ENCODE data around the gene OGFOD1.
A peak's percentile ranks its signal among the peaks of the same experiment; 100 is the strongest.

Gene OGFOD1

DNA sequence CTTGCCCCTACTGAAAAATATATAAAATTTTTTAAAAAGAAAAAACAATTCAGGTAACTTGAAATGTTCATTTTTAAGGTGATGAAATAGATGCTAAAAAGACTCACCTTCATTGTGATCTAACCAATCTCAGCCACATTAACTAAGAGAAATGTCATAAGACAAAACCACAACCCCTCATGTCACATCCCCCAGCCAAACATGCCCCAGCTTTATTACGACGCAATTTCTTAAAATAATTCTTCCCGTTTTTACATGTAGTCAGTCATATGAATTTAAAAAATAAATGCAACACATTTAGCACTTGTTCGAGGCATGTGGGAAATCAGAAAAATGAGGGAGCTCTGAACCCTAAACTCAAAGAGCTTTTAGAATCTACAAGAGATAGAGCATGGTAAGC, 35.5 kb upstream of the OGFOD1 start:
- Histone ChIP-seq H3K27ac (replicated peaks) (no peak overlapping the region; the same call in 1 of the 2 replicates), H3K27me3 (ENCODE audit: insufficient read depth, poor library complexity, severe bottlenecking) (no peaks in the 10 kb centered on the region), H3K4me3 (replicated peaks; ENCODE audit: insufficient read depth, low read length) (no peak overlapping the region)
- DNase-seq (ENCODE audit: low read depth in 1 of 2, low spot score in 1 of 2) = peak in 1 of 2 experiments; percentile 18
- TF ChIP-seq, protein P1, sequence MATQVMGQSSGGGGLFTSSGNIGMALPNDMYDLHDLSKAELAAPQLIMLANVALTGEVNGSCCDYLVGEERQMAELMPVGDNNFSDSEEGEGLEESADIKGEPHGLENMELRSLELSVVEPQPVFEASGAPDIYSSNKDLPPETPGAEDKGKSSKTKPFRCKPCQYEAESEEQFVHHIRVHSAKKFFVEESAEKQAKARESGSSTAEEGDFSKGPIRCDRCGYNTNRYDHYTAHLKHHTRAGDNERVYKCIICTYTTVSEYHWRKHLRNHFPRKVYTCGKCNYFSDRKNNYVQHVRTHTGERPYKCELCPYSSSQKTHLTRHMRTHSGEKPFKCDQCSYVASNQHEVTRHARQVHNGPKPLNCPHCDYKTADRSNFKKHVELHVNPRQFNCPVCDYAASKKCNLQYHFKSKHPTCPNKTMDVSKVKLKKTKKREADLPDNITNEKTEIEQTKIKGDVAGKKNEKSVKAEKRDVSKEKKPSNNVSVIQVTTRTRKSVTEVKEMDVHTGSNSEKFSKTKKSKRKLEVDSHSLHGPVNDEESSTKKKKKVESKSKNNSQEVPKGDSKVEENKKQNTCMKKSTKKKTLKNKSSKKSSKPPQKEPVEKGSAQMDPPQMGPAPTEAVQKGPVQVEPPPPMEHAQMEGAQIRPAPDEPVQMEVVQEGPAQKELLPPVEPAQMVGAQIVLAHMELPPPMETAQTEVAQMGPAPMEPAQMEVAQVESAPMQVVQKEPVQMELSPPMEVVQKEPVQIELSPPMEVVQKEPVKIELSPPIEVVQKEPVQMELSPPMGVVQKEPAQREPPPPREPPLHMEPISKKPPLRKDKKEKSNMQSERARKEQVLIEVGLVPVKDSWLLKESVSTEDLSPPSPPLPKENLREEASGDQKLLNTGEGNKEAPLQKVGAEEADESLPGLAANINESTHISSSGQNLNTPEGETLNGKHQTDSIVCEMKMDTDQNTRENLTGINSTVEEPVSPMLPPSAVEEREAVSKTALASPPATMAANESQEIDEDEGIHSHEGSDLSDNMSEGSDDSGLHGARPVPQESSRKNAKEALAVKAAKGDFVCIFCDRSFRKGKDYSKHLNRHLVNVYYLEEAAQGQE (IDR thresholded peaks at IDR 0.05; ENCODE audit: insufficient replicate concordance, low read depth) = no peak
- TF ChIP-seq POLR2AphosphoS5 (IDR thresholded peaks at IDR 0.05; ENCODE audit: low read depth) (no peak), SPI1 (IDR thresholded peaks at IDR 0.05; ENCODE audit: borderline replicate concordance, low read depth) (no peak), GABPA (IDR thresholded peaks at IDR 0.05; ENCODE audit: low read depth) (no peak)
- TF ChIP-seq, protein P2, sequence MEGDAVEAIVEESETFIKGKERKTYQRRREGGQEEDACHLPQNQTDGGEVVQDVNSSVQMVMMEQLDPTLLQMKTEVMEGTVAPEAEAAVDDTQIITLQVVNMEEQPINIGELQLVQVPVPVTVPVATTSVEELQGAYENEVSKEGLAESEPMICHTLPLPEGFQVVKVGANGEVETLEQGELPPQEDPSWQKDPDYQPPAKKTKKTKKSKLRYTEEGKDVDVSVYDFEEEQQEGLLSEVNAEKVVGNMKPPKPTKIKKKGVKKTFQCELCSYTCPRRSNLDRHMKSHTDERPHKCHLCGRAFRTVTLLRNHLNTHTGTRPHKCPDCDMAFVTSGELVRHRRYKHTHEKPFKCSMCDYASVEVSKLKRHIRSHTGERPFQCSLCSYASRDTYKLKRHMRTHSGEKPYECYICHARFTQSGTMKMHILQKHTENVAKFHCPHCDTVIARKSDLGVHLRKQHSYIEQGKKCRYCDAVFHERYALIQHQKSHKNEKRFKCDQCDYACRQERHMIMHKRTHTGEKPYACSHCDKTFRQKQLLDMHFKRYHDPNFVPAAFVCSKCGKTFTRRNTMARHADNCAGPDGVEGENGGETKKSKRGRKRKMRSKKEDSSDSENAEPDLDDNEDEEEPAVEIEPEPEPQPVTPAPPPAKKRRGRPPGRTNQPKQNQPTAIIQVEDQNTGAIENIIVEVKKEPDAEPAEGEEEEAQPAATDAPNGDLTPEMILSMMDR (IDR thresholded peaks at IDR 0.05; ENCODE audit: insufficient read depth, low read length) = no peak

DNA sequence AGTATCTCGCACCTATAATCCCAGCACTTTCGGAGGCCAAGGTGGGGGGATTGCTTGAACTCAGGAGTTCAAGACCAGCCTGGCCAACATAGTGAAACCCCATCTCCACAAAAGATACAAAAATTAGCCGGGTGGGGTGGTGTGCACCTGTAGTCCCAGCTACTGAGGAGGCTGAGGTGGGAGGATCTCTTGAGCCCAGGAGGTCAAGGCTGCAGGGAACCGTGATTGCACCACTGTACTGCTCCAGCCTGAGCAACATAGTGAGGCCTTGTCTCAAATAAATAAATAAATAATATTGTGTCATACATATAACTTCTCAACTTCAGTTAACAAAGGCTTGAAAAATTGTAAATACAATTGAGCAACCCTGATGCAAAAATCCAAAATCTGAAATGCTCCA, 34.2 kb upstream of the OGFOD1 start:
- Histone ChIP-seq H3K27me3 (ENCODE audit: insufficient read depth, poor library complexity, severe bottlenecking) (no peaks in the 10 kb centered on the region), H3K4me3 (replicated peaks; ENCODE audit: insufficient read depth, low read length) (no peak overlapping the region), H3K27ac (replicated peaks) (no peak overlapping the region)
- DNase-seq (ENCODE audit: low read depth in 1 of 2, low spot score in 1 of 2) = no peak
- TF ChIP-seq SPI1 (IDR thresholded peaks at IDR 0.05; ENCODE audit: borderline replicate concordance, low read depth) (no peak), POLR2AphosphoS5 (IDR thresholded peaks at IDR 0.05; ENCODE audit: low read depth) (no peak), GABPA (IDR thresholded peaks at IDR 0.05; ENCODE audit: low read depth) (no peak)
- TF ChIP-seq, protein P1 (IDR thresholded peaks at IDR 0.05; ENCODE audit: insufficient replicate concordance, low read depth) = no peak
- TF ChIP-seq, protein P2 (IDR thresholded peaks at IDR 0.05; ENCODE audit: insufficient read depth, low read length) = no peak

DNA sequence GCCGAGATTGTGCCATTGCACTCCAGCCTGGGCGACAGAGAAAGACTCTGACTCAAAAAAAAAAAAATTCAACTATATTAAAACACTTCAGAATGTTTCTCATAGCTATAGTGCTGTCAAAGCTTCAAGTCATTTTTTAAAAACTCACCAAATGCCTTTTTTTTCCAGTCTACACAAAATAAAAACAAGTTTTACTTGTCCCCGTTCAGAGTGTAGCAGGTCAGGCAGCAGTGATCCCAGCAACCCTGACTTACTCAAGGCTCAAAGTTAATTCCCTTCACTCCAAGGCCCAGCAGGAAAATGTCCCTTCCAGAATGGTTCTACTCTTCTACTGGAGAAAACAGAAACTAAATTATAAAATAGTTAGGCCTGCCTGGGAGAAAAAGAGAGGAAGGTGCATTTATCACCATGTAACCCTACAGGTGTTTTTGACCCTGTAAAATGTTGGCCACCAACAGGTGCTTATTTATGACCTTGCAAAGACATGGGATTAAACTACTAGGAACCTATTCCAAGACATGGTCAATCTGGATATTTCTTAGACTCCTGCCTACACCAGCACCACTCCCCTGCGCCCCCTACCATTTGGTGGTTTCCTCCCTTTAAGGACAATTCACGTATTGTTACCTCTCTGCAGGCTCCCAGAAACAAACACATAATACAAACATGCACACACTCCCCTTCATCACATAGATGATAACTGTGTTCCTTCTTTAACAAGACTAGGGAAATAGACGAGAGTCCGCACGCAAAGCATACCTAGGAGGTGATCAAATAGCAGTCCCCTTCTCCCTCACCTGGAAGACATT, 31.4 kb upstream of the OGFOD1 start:
- no peak for DNase-seq (ENCODE audit: low read depth in 1 of 2, low spot score in 1 of 2)
- Histone ChIP-seq H3K4me3 (replicated peaks; ENCODE audit: insufficient read depth, low read length) (no peak overlapping the region), H3K27me3 (ENCODE audit: insufficient read depth, poor library complexity, severe bottlenecking) (no peaks in the 10 kb centered on the region), H3K27ac (replicated peaks) (no peak overlapping the region)
- TF ChIP-seq SPI1 (IDR thresholded peaks at IDR 0.05; ENCODE audit: borderline replicate concordance, low read depth) (no peak), POLR2AphosphoS5 (IDR thresholded peaks at IDR 0.05; ENCODE audit: low read depth) (no peak), GABPA (IDR thresholded peaks at IDR 0.05; ENCODE audit: low read depth) (no peak)
- TF ChIP-seq, protein P1 (IDR thresholded peaks at IDR 0.05; ENCODE audit: insufficient replicate concordance, low read depth) = no peak
- TF ChIP-seq, protein P2 (IDR thresholded peaks at IDR 0.05; ENCODE audit: insufficient read depth, low read length) = no peak
